Lower leg skin (tissue), 4 donors: Measurements from ENCODE around the gene PRKAA2. TPM values are rescaled to one million over a fixed set of nuclear protein-coding genes. Genes with fewer than 3 reads are reported as not detected.

Experiments
- DNase-seq, 2 donors: peaks; one replicate each; pipeline ENCODE4 v3.0.0-alpha.2; 2019; ENCODE audit warnings: low spot score in 2 of 2
- H3K4me3 ChIP-seq: fragments of 200-600 bp; sonication (generic); 2 replicates; pipeline ENCODE4 v1.5.1; 2017; ENCODE audit warnings: mild to moderate bottlenecking, low read depth; ENCODE audit not compliant: poor library complexity, severe bottlenecking
- CTCF ChIP-seq, 3 donors: fragments of 450-650 bp; IDR thresholded peaks; one replicate each; pipeline ENCODE4 v1.5.1; 2016; ENCODE audit warnings: antibody characterized with exemption in 3 of 3, mild to moderate bottlenecking in 3 of 3, moderate library complexity in 2 of 3
- POLR2A ChIP-seq, 2 donors: fragments of 450-650 bp; IDR thresholded peaks; one replicate each; pipeline ENCODE4 v1.6.1; 2016 to 2017; ENCODE audit warnings: antibody characterized with exemption in 2 of 2, mild to moderate bottlenecking in 1 of 2, moderate library complexity in 1 of 2
- WGBS, 2 donors: methylation state at CpG; one replicate each; pipeline ENCODE4 v1.1.5; 2018; 5-methylcytosine and 5-hydroxymethylcytosine counted together
- intact Hi-C: fragments of 100-400 bp; cut with DNase I; formaldehyde crosslinking; loops from one replicate; pipeline ENCODE4 v1.15.0; 2023; ENCODE audit warnings: low total_unique reads
- total RNA-seq, 4 donors: library from RNA; depleted of rRNA; stranded (reverse); fragments of >200 nt; gene quantifications; one replicate each; pipeline ENCODE4 v1.1.0, GENCODE V29; 2016

The PRKAA2 gene
- total RNA-seq, 4 donors from 2014 or later = 0.69 to 2.1 (median 1.2) TPM

DNA sequence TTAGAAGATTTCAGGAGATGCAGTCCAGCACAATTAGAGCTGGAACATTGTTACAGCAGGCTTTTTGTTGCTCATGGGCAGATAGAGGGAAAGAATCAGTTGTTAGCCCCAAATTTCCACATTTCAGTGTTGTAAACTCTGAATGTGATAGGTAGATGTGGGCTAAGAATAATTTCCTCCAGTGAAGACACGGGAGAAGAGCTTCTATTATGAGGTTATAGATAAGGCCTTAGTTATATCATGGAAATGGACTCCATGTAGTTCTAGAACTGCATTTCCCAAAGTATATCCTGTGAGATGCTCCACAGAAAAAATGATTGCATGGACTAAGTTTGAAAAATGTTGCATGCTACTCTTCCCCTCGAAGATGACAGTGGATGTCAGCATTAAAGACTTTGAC lies 64.9 kb downstream of the PRKAA2 start:
- TF ChIP-seq POLR2A (IDR thresholded peaks at IDR 0.05) (no peak), CTCF (IDR thresholded peaks at IDR 0.05) (no peak)
- WGBS, 2 donors = 60 to 68% methylated on average over 2 of the region's 2 CpGs
- no peak for DNase-seq
- H3K4me3 ChIP-seq = no peak overlapping the region
- intact Hi-C loops = loop anchor here (10.0 kb wide), 1 partner anchor 1425 kb away; no protein-coding TSS in a partner anchor

GRCh38 chr1:56710646-56711045 lies 65.5 kb downstream of the PRKAA2 start:
- TF ChIP-seq CTCF (IDR thresholded peaks at IDR 0.05) (no peak), POLR2A (IDR thresholded peaks at IDR 0.05) (no peak)
- intact Hi-C loops = no loop called here
- H3K4me3 ChIP-seq = no peak overlapping the region
- DNase-seq = no peak

DNA sequence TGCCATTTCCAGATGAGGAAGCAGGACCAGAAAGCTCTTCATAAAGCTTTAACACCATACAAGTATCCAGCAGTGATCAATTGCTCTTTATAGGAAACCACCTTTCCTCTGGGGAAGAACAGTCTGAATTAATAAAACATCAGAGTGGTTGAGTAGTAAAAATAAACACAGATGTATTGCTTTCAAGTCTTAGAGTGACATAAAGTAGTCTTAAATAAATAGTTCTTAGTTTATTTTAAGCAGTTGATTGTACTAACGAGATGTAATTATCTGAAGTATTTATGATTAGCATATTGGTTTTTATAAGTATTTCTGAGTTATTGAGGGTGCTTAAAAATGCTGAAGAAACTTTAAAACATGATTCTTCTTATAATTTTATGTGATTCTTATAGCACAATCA lies 67.0 kb downstream of the PRKAA2 start:
- TF ChIP-seq CTCF (IDR thresholded peaks at IDR 0.05) (no peak), POLR2A (IDR thresholded peaks at IDR 0.05) (no peak)
- intact Hi-C loops = no loop called here
- WGBS, 2 donors = 76 to 84% methylated on average over 1 of the region's 1 CpG
- no peak overlapping the region for H3K4me3 ChIP-seq
- no peak for DNase-seq

DNA sequence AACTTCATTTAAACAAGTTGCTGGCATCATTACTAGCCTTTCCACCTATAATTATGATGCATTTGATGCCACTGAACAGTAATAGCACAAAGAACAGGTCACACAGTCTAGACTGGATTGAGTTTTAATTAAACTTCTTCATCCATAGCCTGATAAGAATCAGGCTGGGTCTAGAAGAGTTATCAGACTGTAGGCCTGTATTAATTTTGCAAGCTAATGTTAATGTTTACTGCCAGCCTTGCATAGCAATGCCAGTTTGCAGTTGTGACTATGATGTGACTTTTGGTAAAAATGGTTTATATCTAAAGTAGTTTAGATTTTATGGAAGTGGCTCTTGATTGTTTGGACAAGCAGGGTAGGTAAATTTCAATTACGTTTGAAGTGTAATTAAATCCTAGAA lies 68.0 kb downstream of the PRKAA2 start:
- intact Hi-C loops = no loop called here
- no peak overlapping the region for H3K4me3 ChIP-seq
- WGBS, 2 donors = 89 to 91% methylated on average over 1 of the region's 1 CpG
- TF ChIP-seq CTCF (IDR thresholded peaks at IDR 0.05) (no peak), POLR2A (IDR thresholded peaks at IDR 0.05) (no peak)
- DNase-seq = no peak

DNA sequence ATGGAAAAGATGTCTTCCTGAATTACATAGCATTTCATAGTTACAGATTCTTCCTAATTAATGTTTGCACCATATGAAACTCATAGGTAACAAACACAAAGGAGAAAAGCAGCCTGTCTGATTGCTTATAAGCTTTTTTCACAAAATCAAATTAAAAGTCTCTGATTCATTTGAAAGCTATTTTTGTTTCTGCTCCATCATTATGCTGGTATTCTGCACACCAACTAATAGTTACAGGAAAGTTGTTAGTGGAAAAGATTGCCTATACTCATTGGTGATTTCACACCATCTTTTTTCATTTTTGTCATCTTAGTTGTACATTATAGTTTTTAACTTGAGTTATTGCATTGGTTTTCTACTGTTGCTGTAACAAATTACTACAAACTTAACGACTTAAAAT lies 70.0 kb downstream of the PRKAA2 start:
- 39 to 52% methylated on average over 1 of the region's 1 CpG for WGBS, 2 donors
- TF ChIP-seq POLR2A (IDR thresholded peaks at IDR 0.05) (no peak), CTCF (IDR thresholded peaks at IDR 0.05) (no peak)
- DNase-seq = no peak
- intact Hi-C loops = no loop called here
- no peak overlapping the region for H3K4me3 ChIP-seq

DNA sequence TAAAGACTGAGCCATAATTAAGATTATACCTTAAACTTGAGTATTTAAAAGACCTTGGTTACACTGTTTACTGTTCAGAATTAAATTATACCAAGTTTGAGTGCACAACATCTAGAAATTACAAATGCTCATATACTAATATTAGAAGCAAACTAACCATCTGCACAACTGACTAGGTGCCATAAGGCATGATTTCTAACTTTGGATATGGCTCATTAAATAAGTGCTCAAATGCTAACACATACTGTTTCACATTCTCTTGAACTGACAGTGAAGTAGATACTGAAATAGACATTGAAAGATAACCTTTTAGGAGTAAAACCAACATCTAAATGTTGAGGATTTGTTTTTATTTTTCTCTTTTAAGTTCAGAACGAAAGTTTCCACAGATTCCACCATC lies 74.1 kb downstream of the PRKAA2 start:
- H3K4me3 ChIP-seq = no peak overlapping the region
- DNase-seq = no peak
- TF ChIP-seq POLR2A (IDR thresholded peaks at IDR 0.05) (no peak), CTCF (IDR thresholded peaks at IDR 0.05) (no peak)
- 81 to 82% methylated on average over 1 of the region's 1 CpG for WGBS, 2 donors
- intact Hi-C loops = no loop called here
